PC-3 (cell line): ENCODE measurements around the gene RAI14. TPM values are rescaled to one million over a fixed set of nuclear protein-coding genes. Genes with fewer than 3 reads are reported as not detected.

ENCODE experiments used
- ATAC-seq: fragments of 200-7000 bp; cut with Tn5 transposase; 2 replicates; pipeline ENCODE4 v1.9.1; 2020; ENCODE audit warnings: mild to moderate bottlenecking, moderate library complexity
- BruUV-seq: library from RNA; stranded (reverse); fragments of 400-500 nt; replicated peaks from 2 replicates; lab custom pipeline; 2021; lab: Mats Ljungman, UMichigan
- CTCF ChIA-PET: fragments of 300-600 bp; sonication (Branson Sonifier 250); formaldehyde crosslinking; loops from one replicate; lab custom pipeline; 2022; ENCODE audit warnings: antibody characterized with exemption; lab: Charles Lee
- POLR2A ChIA-PET: fragments of 300-600 bp; sonication (Branson Sonifier 250); formaldehyde crosslinking; loops from one replicate; lab custom pipeline; 2022; ENCODE audit warnings: antibody characterized with exemption; ENCODE audit not compliant: unreplicated experiment; lab: Charles Lee
- DNase-seq: peaks from one replicate; pipeline ENCODE4 v3.0.0-alpha.2; 2015
- H2AFZ ChIP-seq: fragments of 300-600 bp; sonication (generic); 2 replicates; pipeline ENCODE4 v1.6.0; 2016; ENCODE audit warnings: antibody characterized with exemption, low read length
- H3F3A ChIP-seq: fragments of 300-600 bp; sonication (generic); one replicate; pipeline ENCODE4 v1.6.0; 2017; ENCODE audit warnings: antibody characterized with exemption, low read length, control low read depth, mild to moderate bottlenecking; ENCODE audit not compliant: unreplicated experiment
- H3K27ac ChIP-seq: fragments of 300-600 bp; sonication (generic); 2 replicates; pipeline ENCODE4 v1.5.1; 2016; ENCODE audit warnings: mild to moderate bottlenecking, low read length
- H3K27me3 ChIP-seq: fragments of 300-600 bp; sonication (generic); 2 replicates; pipeline ENCODE4 v1.6.1; 2016; ENCODE audit warnings: low read length, mixed read lengths
- H3K36me3 ChIP-seq: fragments of 300-600 bp; sonication (generic); 2 replicates; pipeline ENCODE4 v1.6.1; 2016; ENCODE audit warnings: low read depth, mixed run types, low read length, mixed read lengths
- H3K4me1 ChIP-seq: fragments of 300-600 bp; sonication (generic); 2 replicates; pipeline ENCODE4 v1.5.1; 2016; ENCODE audit warnings: low read length; ENCODE audit not compliant: insufficient read depth
- H3K4me2 ChIP-seq: fragments of 300-600 bp; sonication (generic); 2 replicates; pipeline ENCODE4 v1.6.0; 2016; ENCODE audit warnings: low read length
- H3K4me3 ChIP-seq: fragments of 300-600 bp; sonication (generic); 2 replicates; pipeline ENCODE4 v1.5.1; 2016; ENCODE audit warnings: mild to moderate bottlenecking, low read length, mixed read lengths
- H3K79me2 ChIP-seq: fragments of 300-600 bp; sonication (generic); 2 replicates; pipeline ENCODE4 v1.6.1; 2017; ENCODE audit warnings: low read length, mixed read lengths
- H3K9ac ChIP-seq: fragments of 300-600 bp; sonication (generic); 2 replicates; pipeline ENCODE4 v1.6.0; 2016; ENCODE audit warnings: mild to moderate bottlenecking, low read length
- H3K9me2 ChIP-seq: fragments of 300-600 bp; sonication (generic); replicated peaks from 2 replicates; pipeline ENCODE4 v1.6.1; 2016; ENCODE audit warnings: mixed run types, low read length, mixed read lengths
- H3K9me3 ChIP-seq: fragments of 300-600 bp; sonication (generic); 2 replicates; pipeline ENCODE4 v1.6.1; 2016; ENCODE audit warnings: low read length, mixed read lengths
- H4K20me1 ChIP-seq: fragments of 300-600 bp; sonication (generic); 2 replicates; pipeline ENCODE4 v1.6.1; 2016; ENCODE audit warnings: low read length, mixed read lengths
- EZH2 ChIP-seq: fragments of 300-600 bp; sonication (generic); IDR thresholded peaks from one replicate; pipeline ENCODE4 v1.6.1; 2017; ENCODE audit warnings: antibody characterized with exemption, mild to moderate bottlenecking, low read length; ENCODE audit not compliant: unreplicated experiment
- EZH2phosphoT487 ChIP-seq: fragments of 300-600 bp; sonication (generic); IDR thresholded peaks from 2 replicates; pipeline ENCODE4 v1.6.1; 2018; ENCODE audit warnings: mild to moderate bottlenecking, antibody characterized with exemption, low read length, borderline replicate concordance
- intact Hi-C: fragments of 100-400 bp; cut with micrococcal nuclease; formaldehyde crosslinking; loops from 2 replicates; pipeline ENCODE4 v1.9.0; 2023
- total RNA-seq: library from RNA; depleted of rRNA; stranded (reverse); fragments of >200 nt; gene quantifications from 2 replicates; pipeline ENCODE4 v1.2.3, GENCODE V29; 2014
- TF ChIP-seq, protein P1 (sequence below): fragments of 300-600 bp; sonication (generic); conservative IDR thresholded peaks from 2 replicates; pipeline ENCODE4 v1.5.1; 2017; ENCODE audit warnings: antibody characterized with exemption, low read depth, mild to moderate bottlenecking, low read length

Gene RAI14
- total RNA-seq, 1 experiment from 2014 or later = 73.5 TPM

DNA sequence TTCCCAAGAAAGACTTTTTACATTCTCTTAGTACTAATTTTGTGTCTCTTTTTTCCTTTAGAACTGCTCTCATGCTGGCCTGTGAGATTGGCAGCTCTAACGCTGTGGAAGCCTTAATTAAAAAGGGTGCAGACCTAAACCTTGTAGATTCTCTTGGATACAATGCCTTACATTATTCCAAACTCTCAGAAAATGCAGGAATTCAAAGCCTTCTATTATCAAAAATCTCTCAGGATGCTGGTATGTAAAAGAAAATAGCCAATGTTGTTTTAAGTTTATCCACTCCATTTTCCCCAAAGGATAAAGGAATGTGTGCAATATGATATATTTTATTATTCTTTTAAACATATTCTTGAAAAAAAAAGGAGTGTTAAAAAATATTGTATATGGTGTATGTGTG lies 155.6 kb downstream of the RAI14 start:
- no TSS peak for BruUV-seq
- no peak overlapping the region for H3K9ac ChIP-seq

DNA sequence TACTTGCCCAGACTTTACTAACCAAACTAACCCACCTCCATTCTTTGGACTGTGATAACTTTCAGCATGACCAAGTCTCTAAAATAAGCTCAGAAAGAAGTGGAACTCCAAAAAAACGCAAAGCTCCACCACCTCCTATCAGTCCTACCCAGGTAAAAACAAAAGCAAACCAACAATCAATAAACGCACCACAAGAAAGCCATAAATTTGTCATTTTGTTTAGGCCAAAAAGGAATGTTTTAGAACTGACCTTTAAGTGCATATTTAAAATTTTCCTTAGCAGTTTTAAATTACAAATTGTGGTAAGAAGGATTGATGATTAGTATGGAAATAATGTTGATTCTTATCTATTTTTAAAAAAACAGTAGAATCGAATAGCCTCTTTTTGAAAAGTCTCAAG lies 157.4 kb downstream of the RAI14 start:
- TF ChIP-seq, protein P1, sequence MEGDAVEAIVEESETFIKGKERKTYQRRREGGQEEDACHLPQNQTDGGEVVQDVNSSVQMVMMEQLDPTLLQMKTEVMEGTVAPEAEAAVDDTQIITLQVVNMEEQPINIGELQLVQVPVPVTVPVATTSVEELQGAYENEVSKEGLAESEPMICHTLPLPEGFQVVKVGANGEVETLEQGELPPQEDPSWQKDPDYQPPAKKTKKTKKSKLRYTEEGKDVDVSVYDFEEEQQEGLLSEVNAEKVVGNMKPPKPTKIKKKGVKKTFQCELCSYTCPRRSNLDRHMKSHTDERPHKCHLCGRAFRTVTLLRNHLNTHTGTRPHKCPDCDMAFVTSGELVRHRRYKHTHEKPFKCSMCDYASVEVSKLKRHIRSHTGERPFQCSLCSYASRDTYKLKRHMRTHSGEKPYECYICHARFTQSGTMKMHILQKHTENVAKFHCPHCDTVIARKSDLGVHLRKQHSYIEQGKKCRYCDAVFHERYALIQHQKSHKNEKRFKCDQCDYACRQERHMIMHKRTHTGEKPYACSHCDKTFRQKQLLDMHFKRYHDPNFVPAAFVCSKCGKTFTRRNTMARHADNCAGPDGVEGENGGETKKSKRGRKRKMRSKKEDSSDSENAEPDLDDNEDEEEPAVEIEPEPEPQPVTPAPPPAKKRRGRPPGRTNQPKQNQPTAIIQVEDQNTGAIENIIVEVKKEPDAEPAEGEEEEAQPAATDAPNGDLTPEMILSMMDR = no peak
- TF ChIP-seq EZH2 = no peak
- no peak for TF ChIP-seq EZH2phosphoT487
- H3K4me3 ChIP-seq = no peak overlapping the region
- no peak overlapping the region for H3K27ac ChIP-seq
- no peak overlapping the region for H3K9ac ChIP-seq
- no peak overlapping the region for H2AFZ ChIP-seq
- H3K9me3 ChIP-seq = no peaks in the 10 kb centered on the region
- H3K4me1 ChIP-seq = no peaks in the 10 kb centered on the region
- CTCF ChIA-PET = no interaction called here
- intact Hi-C loops = no loop called here
- H3K4me2 ChIP-seq = no peak overlapping the region
- no TSS peak for BruUV-seq
- no peaks in the 10 kb centered on the region for H3F3A ChIP-seq
- H3K27me3 ChIP-seq = no peaks in the 10 kb centered on the region
- H3K36me3 ChIP-seq = peaks cover 32% of the 10 kb centered on the region; the same call in 1 of the 2 replicates
- no peaks in the 10 kb centered on the region for H3K79me2 ChIP-seq
- H3K9me2 ChIP-seq = no peaks in the 10 kb centered on the region
- no peaks in the 10 kb centered on the region for H4K20me1 ChIP-seq
- DNase-seq (no peak), ATAC-seq (no peak)
- POLR2A ChIA-PET = interaction anchor here (0.6 kb wide), 1 partner anchor 286 kb away, joined by 3 read pairs; no protein-coding TSS in a partner anchor

More for the DNA sequence above, 155.6 kb downstream of the RAI14 start:
- POLR2A ChIA-PET = no interaction called here
- CTCF ChIA-PET = no interaction called here
- H3K9me2 ChIP-seq = no peaks in the 10 kb centered on the region
- no peaks in the 10 kb centered on the region for H3K9me3 ChIP-seq
- no peaks in the 10 kb centered on the region for H4K20me1 ChIP-seq
- no peak overlapping the region for H3K27ac ChIP-seq
- no peak overlapping the region for H3K4me2 ChIP-seq
- H3K36me3 ChIP-seq = peaks cover 29% of the 10 kb centered on the region; the same call in 1 of the 2 replicates
- H3K4me1 ChIP-seq = no peaks in the 10 kb centered on the region
- no peak overlapping the region for H3K4me3 ChIP-seq
- intact Hi-C loops = no loop called here
- no peaks in the 10 kb centered on the region for H3F3A ChIP-seq
- TF ChIP-seq EZH2 = no peak
- TF ChIP-seq, protein P1 = no peak
- TF ChIP-seq EZH2phosphoT487 = no peak
- H2AFZ ChIP-seq = no peak overlapping the region
- H3K79me2 ChIP-seq = no peaks in the 10 kb centered on the region
- no peaks in the 10 kb centered on the region for H3K27me3 ChIP-seq
- DNase-seq (no peak), ATAC-seq (no peak)

DNA sequence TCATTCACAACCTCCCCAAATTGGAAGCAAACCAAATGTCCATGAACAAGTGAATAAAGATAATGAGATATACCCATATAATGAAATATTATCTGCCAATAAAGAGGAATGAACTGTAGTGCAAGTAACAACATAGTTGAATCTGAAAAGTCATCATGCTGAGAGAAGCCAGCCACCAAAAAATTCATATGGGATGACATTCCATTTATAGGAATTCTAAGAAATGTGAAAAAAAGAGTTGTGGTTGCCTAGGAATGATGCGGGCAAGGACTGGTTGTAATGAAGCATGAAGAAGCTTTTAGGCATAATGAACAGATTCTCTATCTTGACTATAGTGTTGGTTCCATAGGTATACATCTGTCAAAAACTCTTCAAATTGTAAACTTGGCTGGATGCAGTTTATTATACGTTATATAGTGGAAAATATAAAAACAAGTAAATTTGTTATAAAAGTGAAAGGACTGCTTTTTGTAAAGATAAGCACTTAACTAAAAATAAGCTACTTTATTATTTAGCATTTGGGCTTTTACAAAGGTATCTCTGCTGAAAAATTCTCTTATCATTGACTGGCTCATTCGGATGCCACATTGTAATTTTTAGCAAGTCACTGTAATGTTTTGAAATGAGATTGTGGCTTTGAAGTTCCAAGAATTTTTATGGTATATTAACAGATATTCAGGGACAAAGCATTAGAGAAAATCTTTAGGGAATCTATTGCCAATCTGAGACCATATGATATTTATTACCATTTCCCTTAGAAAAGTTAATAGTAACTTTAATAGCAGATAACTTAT lies 161.6 kb downstream of the RAI14 start:
- intact Hi-C loops = no loop called here
- BruUV-seq = no TSS peak
- no peaks in the 10 kb centered on the region for H3K79me2 ChIP-seq
- H4K20me1 ChIP-seq = no peaks in the 10 kb centered on the region
- DNase-seq (no peak), ATAC-seq (no peak)
- ChIA-PET POLR2A (no interaction called here), CTCF (interaction anchor here (0.6 to 0.7 kb wide), 2 partner anchors 9 to 1261 kb away, joined by 3 read pairs; no protein-coding TSS in a partner anchor)
- H3K4me2 ChIP-seq = no peak overlapping the region
- H3K4me1 ChIP-seq = no peaks in the 10 kb centered on the region
- H2AFZ ChIP-seq = no peak overlapping the region
- no peak overlapping the region for H3K27ac ChIP-seq
- no peaks in the 10 kb centered on the region for H3F3A ChIP-seq
- peaks cover 50% of the 10 kb centered on the region for H3K36me3 ChIP-seq
- no peaks in the 10 kb centered on the region for H3K27me3 ChIP-seq
- H3K9ac ChIP-seq = no peak overlapping the region
- no peaks in the 10 kb centered on the region for H3K9me2 ChIP-seq
- H3K4me3 ChIP-seq = no peak overlapping the region
- no peaks in the 10 kb centered on the region for H3K9me3 ChIP-seq
- TF ChIP-seq EZH2 (no peak), EZH2phosphoT487 (no peak)
- TF ChIP-seq, protein P1 = no peak
